ENCODE data around the gene OR5H2. TPM values are rescaled to one million over a fixed set of nuclear protein-coding genes. Genes with fewer than 3 reads are reported as not detected.

The OR5H2 gene
- total and polyA plus RNA-seq, 10 of the 15 experiments (the other 5 are each of a cell fraction or from before 2014, with no cell fraction given): 1.7 TPM; not detected in 9

DNA sequence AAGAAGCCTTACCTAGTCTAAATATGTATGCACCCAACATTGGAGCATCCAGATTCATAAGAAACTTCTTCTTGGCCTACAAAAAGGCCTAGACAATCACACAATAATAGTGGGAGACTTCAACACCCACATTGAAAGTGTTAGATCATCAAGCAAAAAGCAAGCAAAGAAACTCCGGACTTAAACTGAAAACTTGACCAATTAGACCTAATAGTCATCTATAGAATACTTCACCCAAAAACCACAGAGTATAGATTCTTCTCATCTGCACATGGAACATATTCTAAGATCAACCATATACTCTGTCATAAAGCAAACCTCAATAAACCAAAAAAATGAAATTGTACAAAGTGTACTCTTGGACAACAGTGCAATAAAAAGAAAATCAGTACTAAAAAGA is 49.0 kb downstream of the OR5H2 start (continued):
- no peak for TF ChIP-seq CHD4 (IDR thresholded peaks at IDR 0.05)
- no peak for TF ChIP-seq KLF5 (IDR thresholded peaks at IDR 0.05; ENCODE audit: partially characterized antibody)
- no peak for TF ChIP-seq RAD21 (IDR thresholded peaks at IDR 0.05; ENCODE audit: insufficient read depth, low read depth, low read length)
- TF ChIP-seq NBN (IDR thresholded peaks at IDR 0.05): no peak
- no peak for TF ChIP-seq KDM1A (IDR thresholded peaks at IDR 0.05; ENCODE audit: borderline replicate concordance)
- no peak for TF ChIP-seq MXI1 (IDR thresholded peaks at IDR 0.05; ENCODE audit: low read depth, low read length)
- TF ChIP-seq JUND (IDR thresholded peaks at IDR 0.05; ENCODE audit: low read depth, low read length): no peak
- TF ChIP-seq, protein P1, sequence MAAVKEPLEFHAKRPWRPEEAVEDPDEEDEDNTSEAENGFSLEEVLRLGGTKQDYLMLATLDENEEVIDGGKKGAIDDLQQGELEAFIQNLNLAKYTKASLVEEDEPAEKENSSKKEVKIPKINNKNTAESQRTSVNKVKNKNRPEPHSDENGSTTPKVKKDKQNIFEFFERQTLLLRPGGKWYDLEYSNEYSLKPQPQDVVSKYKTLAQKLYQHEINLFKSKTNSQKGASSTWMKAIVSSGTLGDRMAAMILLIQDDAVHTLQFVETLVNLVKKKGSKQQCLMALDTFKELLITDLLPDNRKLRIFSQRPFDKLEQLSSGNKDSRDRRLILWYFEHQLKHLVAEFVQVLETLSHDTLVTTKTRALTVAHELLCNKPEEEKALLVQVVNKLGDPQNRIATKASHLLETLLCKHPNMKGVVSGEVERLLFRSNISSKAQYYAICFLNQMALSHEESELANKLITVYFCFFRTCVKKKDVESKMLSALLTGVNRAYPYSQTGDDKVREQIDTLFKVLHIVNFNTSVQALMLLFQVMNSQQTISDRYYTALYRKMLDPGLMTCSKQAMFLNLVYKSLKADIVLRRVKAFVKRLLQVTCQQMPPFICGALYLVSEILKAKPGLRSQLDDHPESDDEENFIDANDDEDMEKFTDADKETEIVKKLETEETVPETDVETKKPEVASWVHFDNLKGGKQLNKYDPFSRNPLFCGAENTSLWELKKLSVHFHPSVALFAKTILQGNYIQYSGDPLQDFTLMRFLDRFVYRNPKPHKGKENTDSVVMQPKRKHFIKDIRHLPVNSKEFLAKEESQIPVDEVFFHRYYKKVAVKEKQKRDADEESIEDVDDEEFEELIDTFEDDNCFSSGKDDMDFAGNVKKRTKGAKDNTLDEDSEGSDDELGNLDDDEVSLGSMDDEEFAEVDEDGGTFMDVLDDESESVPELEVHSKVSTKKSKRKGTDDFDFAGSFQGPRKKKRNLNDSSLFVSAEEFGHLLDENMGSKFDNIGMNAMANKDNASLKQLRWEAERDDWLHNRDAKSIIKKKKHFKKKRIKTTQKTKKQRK (IDR thresholded peaks at IDR 0.05; ENCODE audit: low read depth, low read length): no peak
- no peak for TF ChIP-seq MYB (IDR thresholded peaks at IDR 0.05; ENCODE audit: borderline replicate concordance, low read depth, low read length)
- TF ChIP-seq, protein P2, sequence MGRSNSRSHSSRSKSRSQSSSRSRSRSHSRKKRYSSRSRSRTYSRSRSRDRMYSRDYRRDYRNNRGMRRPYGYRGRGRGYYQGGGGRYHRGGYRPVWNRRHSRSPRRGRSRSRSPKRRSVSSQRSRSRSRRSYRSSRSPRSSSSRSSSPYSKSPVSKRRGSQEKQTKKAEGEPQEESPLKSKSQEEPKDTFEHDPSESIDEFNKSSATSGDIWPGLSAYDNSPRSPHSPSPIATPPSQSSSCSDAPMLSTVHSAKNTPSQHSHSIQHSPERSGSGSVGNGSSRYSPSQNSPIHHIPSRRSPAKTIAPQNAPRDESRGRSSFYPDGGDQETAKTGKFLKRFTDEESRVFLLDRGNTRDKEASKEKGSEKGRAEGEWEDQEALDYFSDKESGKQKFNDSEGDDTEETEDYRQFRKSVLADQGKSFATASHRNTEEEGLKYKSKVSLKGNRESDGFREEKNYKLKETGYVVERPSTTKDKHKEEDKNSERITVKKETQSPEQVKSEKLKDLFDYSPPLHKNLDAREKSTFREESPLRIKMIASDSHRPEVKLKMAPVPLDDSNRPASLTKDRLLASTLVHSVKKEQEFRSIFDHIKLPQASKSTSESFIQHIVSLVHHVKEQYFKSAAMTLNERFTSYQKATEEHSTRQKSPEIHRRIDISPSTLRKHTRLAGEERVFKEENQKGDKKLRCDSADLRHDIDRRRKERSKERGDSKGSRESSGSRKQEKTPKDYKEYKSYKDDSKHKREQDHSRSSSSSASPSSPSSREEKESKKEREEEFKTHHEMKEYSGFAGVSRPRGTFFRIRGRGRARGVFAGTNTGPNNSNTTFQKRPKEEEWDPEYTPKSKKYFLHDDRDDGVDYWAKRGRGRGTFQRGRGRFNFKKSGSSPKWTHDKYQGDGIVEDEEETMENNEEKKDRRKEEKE (IDR thresholded peaks at IDR 0.05): no peak
- TF ChIP-seq NR2C2 (IDR thresholded peaks at IDR 0.05; ENCODE audit: borderline replicate concordance, control insufficient read depth, insufficient read length, low read depth): no peak
- TF ChIP-seq CHD2 (IDR thresholded peaks at IDR 0.05; ENCODE audit: borderline replicate concordance, low read depth, low read length): no peak
- TF ChIP-seq DPF2 (IDR thresholded peaks at IDR 0.05): 0 out of 2 replicates have a peak, but pooled peaks have one; percentile 26
- TF ChIP-seq, protein P3, sequence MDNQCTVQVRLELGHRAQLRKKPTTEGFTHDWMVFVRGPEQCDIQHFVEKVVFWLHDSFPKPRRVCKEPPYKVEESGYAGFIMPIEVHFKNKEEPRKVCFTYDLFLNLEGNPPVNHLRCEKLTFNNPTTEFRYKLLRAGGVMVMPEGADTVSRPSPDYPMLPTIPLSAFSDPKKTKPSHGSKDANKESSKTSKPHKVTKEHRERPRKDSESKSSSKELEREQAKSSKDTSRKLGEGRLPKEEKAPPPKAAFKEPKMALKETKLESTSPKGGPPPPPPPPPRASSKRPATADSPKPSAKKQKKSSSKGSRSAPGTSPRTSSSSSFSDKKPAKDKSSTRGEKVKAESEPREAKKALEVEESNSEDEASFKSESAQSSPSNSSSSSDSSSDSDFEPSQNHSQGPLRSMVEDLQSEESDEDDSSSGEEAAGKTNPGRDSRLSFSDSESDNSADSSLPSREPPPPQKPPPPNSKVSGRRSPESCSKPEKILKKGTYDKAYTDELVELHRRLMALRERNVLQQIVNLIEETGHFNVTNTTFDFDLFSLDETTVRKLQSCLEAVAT (IDR thresholded peaks at IDR 0.05): no peak; the same call in 1 of the 2 replicates
- TF ChIP-seq CBFB (IDR thresholded peaks at IDR 0.05; ENCODE audit: low read depth): no peak; the same call in 1 of the 2 replicates
- no peak for TF ChIP-seq RBBP5 (conservative IDR thresholded peaks at IDR 0.05)
- TF ChIP-seq, protein P4, sequence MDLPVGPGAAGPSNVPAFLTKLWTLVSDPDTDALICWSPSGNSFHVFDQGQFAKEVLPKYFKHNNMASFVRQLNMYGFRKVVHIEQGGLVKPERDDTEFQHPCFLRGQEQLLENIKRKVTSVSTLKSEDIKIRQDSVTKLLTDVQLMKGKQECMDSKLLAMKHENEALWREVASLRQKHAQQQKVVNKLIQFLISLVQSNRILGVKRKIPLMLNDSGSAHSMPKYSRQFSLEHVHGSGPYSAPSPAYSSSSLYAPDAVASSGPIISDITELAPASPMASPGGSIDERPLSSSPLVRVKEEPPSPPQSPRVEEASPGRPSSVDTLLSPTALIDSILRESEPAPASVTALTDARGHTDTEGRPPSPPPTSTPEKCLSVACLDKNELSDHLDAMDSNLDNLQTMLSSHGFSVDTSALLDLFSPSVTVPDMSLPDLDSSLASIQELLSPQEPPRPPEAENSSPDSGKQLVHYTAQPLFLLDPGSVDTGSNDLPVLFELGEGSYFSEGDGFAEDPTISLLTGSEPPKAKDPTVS (IDR thresholded peaks at IDR 0.05; ENCODE audit: low read depth, low read length): no peak
- TF ChIP-seq ATF7 (IDR thresholded peaks at IDR 0.05; ENCODE audit: low read depth): 0 out of 2 replicates have a peak, but pooled peaks have one; percentile 17
- TF ChIP-seq, protein P5, sequence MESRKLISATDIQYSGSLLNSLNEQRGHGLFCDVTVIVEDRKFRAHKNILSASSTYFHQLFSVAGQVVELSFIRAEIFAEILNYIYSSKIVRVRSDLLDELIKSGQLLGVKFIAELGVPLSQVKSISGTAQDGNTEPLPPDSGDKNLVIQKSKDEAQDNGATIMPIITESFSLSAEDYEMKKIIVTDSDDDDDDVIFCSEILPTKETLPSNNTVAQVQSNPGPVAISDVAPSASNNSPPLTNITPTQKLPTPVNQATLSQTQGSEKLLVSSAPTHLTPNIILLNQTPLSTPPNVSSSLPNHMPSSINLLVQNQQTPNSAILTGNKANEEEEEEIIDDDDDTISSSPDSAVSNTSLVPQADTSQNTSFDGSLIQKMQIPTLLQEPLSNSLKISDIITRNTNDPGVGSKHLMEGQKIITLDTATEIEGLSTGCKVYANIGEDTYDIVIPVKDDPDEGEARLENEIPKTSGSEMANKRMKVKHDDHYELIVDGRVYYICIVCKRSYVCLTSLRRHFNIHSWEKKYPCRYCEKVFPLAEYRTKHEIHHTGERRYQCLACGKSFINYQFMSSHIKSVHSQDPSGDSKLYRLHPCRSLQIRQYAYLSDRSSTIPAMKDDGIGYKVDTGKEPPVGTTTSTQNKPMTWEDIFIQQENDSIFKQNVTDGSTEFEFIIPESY (IDR thresholded peaks at IDR 0.05): no peak
- TF ChIP-seq NFIC (IDR thresholded peaks at IDR 0.05; ENCODE audit: low read depth, low read length): peak; percentile 60; the same call in 1 of the 2 replicates
- TF ChIP-seq JUNB (IDR thresholded peaks at IDR 0.05): peak; percentile 75

Measured in GM12878 (cell line).